Measurements from ENCODE around the gene TSR3. TPM values are rescaled to one million over a fixed set of nuclear protein-coding genes. Genes with fewer than 3 reads are reported as not detected.

TSR3 gene
- total RNA-seq, 1 experiment from 2014 or later, result 117 TPM

GRCh38 chr16:1338119-1338730 is 13.5 kb downstream of the TSR3 start:
- no peak overlapping the region for H3K4me2 ChIP-seq (ENCODE audit: low read length)
- no peak for ATAC-seq
- H3K27ac ChIP-seq (ENCODE audit: low read length), result no peak overlapping the region
- no peaks in the 10 kb centered on the region for H3K4me1 ChIP-seq (ENCODE audit: insufficient read depth, low read length)
- no peaks in the 10 kb centered on the region for H3K36me3 ChIP-seq (ENCODE audit: low read depth, low read length)
- intact Hi-C loops (cut with micrococcal nuclease), result no loop called here
- POLR2A ChIA-PET (ENCODE audit: unreplicated experiment), result no interaction called here
- H3K4me3 ChIP-seq (ENCODE audit: low read length), result no peak overlapping the region
- H3F3A ChIP-seq (ENCODE audit: low read length, unreplicated experiment), result no peaks in the 10 kb centered on the region
- no peaks in the 10 kb centered on the region for H4K20me1 ChIP-seq (ENCODE audit: low read length)
- no peak for TF ChIP-seq EZH2 (IDR thresholded peaks at IDR 0.05; ENCODE audit: low read length, unreplicated experiment)
- peak; percentile 54 for TF ChIP-seq CTCF (conservative IDR thresholded peaks at IDR 0.05; ENCODE audit: low read depth, low read length)
- CTCF ChIA-PET, result interaction anchor here (0.5 kb wide), 1 partner anchor 515 kb away, joined by 3 read pairs; no protein-coding TSS in a partner anchor
- no TSS peak for BruUV-seq (replicated peaks)
- peak; percentile 51 for DNase-seq
- no peaks in the 10 kb centered on the region for H3K79me2 ChIP-seq (ENCODE audit: low read length)
- no peak overlapping the region for H2AFZ ChIP-seq (ENCODE audit: low read length)
- H3K9me3 ChIP-seq (ENCODE audit: low read length), result no peaks in the 10 kb centered on the region
- no peak overlapping the region for H3K9ac ChIP-seq (ENCODE audit: low read length)
- H3K27me3 ChIP-seq (ENCODE audit: low read length), result no peaks in the 10 kb centered on the region
- no peaks in the 10 kb centered on the region for H3K9me2 ChIP-seq (replicated peaks; ENCODE audit: low read length)

- DNase-seq, result no peak
- no peaks in the 10 kb centered on the region for H3K36me3 ChIP-seq (ENCODE audit: low read depth, low read length)
- no peaks in the 10 kb centered on the region for H3K27me3 ChIP-seq (ENCODE audit: low read length)
- H3K27ac ChIP-seq (ENCODE audit: low read length), result no peak overlapping the region
- H3K4me2 ChIP-seq (ENCODE audit: low read length), result no peak overlapping the region
- no peaks in the 10 kb centered on the region for H4K20me1 ChIP-seq (ENCODE audit: low read length)
- no peak overlapping the region for H2AFZ ChIP-seq (ENCODE audit: low read length)
- H3K4me3 ChIP-seq (ENCODE audit: low read length), result no peak overlapping the region
- H3K9me2 ChIP-seq (replicated peaks; ENCODE audit: low read length), result no peaks in the 10 kb centered on the region
- CTCF ChIA-PET, result no interaction called here
- no peak for TF ChIP-seq CTCF (conservative IDR thresholded peaks at IDR 0.05; ENCODE audit: low read depth, low read length)
- TF ChIP-seq EZH2 (IDR thresholded peaks at IDR 0.05; ENCODE audit: low read length, unreplicated experiment), result no peak
- no peak for TF ChIP-seq EZH2phosphoT487 (IDR thresholded peaks at IDR 0.05; ENCODE audit: borderline replicate concordance, low read length)
- no peaks in the 10 kb centered on the region for H3K79me2 ChIP-seq (ENCODE audit: low read length)
- no peak for ATAC-seq
- H3K4me1 ChIP-seq (ENCODE audit: insufficient read depth, low read length), result no peaks in the 10 kb centered on the region; the same call in 1 of the 2 replicates
- intact Hi-C loops (cut with micrococcal nuclease), result no loop called here
- BruUV-seq (replicated peaks), result no TSS peak
- H3F3A ChIP-seq (ENCODE audit: low read length, unreplicated experiment), result no peaks in the 10 kb centered on the region
- POLR2A ChIA-PET (ENCODE audit: unreplicated experiment), result no interaction called here
- H3K9me3 ChIP-seq (ENCODE audit: low read length), result no peaks in the 10 kb centered on the region
- no peak overlapping the region for H3K9ac ChIP-seq (ENCODE audit: low read length)
These were observed 14.2 kb downstream of the TSR3 start for GRCh38 chr16:1337486-1337885.

DNA sequence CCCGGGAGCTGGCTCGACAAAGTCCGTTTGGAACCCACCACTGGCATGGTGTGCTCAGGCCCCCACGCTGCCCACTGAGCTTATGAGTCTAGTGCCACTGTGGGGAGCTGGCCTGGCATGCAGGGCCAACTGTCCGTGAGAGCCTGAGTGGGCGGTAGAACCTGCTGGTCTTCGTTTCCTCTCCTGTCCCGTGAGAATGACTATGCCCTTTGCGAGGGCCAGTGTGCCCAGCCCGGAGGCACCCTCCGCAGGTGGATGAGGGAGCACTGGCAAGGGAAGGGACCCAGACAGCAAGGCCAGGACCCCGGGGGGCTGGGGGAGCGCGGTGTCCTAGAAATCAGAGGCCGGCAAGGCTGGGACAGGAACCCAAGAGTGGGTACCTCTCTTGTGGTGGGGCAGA is 15.1 kb downstream of the TSR3 start:
- H3K79me2 ChIP-seq (ENCODE audit: low read length), result no peaks in the 10 kb centered on the region
- H3K4me3 ChIP-seq (ENCODE audit: low read length), result no peak overlapping the region
- TF ChIP-seq EZH2phosphoT487 (IDR thresholded peaks at IDR 0.05; ENCODE audit: borderline replicate concordance, low read length), result no peak
- no peak for TF ChIP-seq EZH2 (IDR thresholded peaks at IDR 0.05; ENCODE audit: low read length, unreplicated experiment)
- TF ChIP-seq CTCF (conservative IDR thresholded peaks at IDR 0.05; ENCODE audit: low read depth, low read length), result no peak
- peaks cover 9% of the 10 kb centered on the region; the same call in 1 of the 2 replicates for H3K4me1 ChIP-seq (ENCODE audit: insufficient read depth, low read length)
- DNase-seq, result no peak
- H3K9me3 ChIP-seq (ENCODE audit: low read length), result no peaks in the 10 kb centered on the region
- no peaks in the 10 kb centered on the region for H3K9me2 ChIP-seq (replicated peaks; ENCODE audit: low read length)
- ChIA-PET POLR2A (ENCODE audit: unreplicated experiment) (no interaction called here), CTCF (no interaction called here)
- no peaks in the 10 kb centered on the region for H3K36me3 ChIP-seq (ENCODE audit: low read depth, low read length)
- no TSS peak for BruUV-seq (replicated peaks)
- no peak overlapping the region for H3K27ac ChIP-seq (ENCODE audit: low read length)
- intact Hi-C loops (cut with micrococcal nuclease), result no loop called here
- ATAC-seq, result no peak
- no peak overlapping the region for H3K4me2 ChIP-seq (ENCODE audit: low read length)
- no peaks in the 10 kb centered on the region for H3F3A ChIP-seq (ENCODE audit: low read length, unreplicated experiment)
- no peaks in the 10 kb centered on the region for H4K20me1 ChIP-seq (ENCODE audit: low read length)
- H3K27me3 ChIP-seq (ENCODE audit: low read length), result no peaks in the 10 kb centered on the region
- no peak overlapping the region for H2AFZ ChIP-seq (ENCODE audit: low read length)
- no peak overlapping the region for H3K9ac ChIP-seq (ENCODE audit: low read length)
